Measurements from ENCODE around the gene PRM3. TPM values are rescaled to one million over a fixed set of nuclear protein-coding genes. Genes with fewer than 3 reads are reported as not detected.
A peak's percentile ranks its signal among the peaks of the same experiment; 100 is the strongest.

Gene PRM3
- total RNA-seq, 4 donors from 2014 or later = not detected

GRCh38 chr16:11239644-11240632 is 33.5 kb downstream of the PRM3 start:
- no peaks in the 10 kb centered on the region for H3K9me3 ChIP-seq
- no peaks in the 10 kb centered on the region for H3K27me3 ChIP-seq
- TF ChIP-seq EP300 (IDR thresholded peaks at IDR 0.05) = no peak
- TF ChIP-seq, protein P1, sequence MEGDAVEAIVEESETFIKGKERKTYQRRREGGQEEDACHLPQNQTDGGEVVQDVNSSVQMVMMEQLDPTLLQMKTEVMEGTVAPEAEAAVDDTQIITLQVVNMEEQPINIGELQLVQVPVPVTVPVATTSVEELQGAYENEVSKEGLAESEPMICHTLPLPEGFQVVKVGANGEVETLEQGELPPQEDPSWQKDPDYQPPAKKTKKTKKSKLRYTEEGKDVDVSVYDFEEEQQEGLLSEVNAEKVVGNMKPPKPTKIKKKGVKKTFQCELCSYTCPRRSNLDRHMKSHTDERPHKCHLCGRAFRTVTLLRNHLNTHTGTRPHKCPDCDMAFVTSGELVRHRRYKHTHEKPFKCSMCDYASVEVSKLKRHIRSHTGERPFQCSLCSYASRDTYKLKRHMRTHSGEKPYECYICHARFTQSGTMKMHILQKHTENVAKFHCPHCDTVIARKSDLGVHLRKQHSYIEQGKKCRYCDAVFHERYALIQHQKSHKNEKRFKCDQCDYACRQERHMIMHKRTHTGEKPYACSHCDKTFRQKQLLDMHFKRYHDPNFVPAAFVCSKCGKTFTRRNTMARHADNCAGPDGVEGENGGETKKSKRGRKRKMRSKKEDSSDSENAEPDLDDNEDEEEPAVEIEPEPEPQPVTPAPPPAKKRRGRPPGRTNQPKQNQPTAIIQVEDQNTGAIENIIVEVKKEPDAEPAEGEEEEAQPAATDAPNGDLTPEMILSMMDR (IDR thresholded peaks at IDR 0.05) = no peak
- TF ChIP-seq POLR2AphosphoS5 (IDR thresholded peaks at IDR 0.05) = no peak
- TF ChIP-seq POLR2A (IDR thresholded peaks at IDR 0.05) = no peak
- no peak for ATAC-seq
- H3K36me3 ChIP-seq = no peaks in the 10 kb centered on the region
- no peaks in the 10 kb centered on the region for H3K4me1 ChIP-seq
- no peak overlapping the region for H3K4me3 ChIP-seq
- 76 to 80% methylated on average over 4 to 6 of the region's 10 CpGs for WGBS, 2 donors (ENCODE audit: low coverage in 1 of 2)
- no peak overlapping the region for H3K27ac ChIP-seq

- WGBS, 2 donors (ENCODE audit: low coverage in 1 of 2) = 94 to 95% methylated on average over 3 to 13 of the region's 15 CpGs
- TF ChIP-seq, protein P1 (IDR thresholded peaks at IDR 0.05) = no peak
- TF ChIP-seq EP300 (IDR thresholded peaks at IDR 0.05) (no peak), POLR2A (IDR thresholded peaks at IDR 0.05) (no peak), POLR2AphosphoS5 (IDR thresholded peaks at IDR 0.05) (no peak)
Observed at GRCh38 chr16:11238272-11239202, 34.9 kb downstream of the PRM3 start.

GRCh38 chr16:11236461-11237254 is 36.8 kb downstream of the PRM3 start:
- no peaks in the 10 kb centered on the region for H3K9me3 ChIP-seq
- no peaks in the 10 kb centered on the region for H3K27me3 ChIP-seq
- no peak overlapping the region for H3K4me3 ChIP-seq
- peaks cover 0 to 9% (median 0%) of the 10 kb centered on the region in 3 donors for H3K4me1 ChIP-seq
- peak; percentile 32 for ATAC-seq
- WGBS, 2 donors (ENCODE audit: low coverage in 1 of 2) = 88 to 100% methylated on average over 1 to 3 of the region's 10 CpGs
- no peaks in the 10 kb centered on the region for H3K36me3 ChIP-seq
- TF ChIP-seq, protein P1 (IDR thresholded peaks at IDR 0.05) = no peak
- no peak for TF ChIP-seq POLR2AphosphoS5 (IDR thresholded peaks at IDR 0.05)
- TF ChIP-seq POLR2A (IDR thresholded peaks at IDR 0.05) = no peak
- no peak for TF ChIP-seq EP300 (IDR thresholded peaks at IDR 0.05)
- no peak overlapping the region for H3K27ac ChIP-seq

More at GRCh38 chr16:11238272-11239202, 34.9 kb downstream of the PRM3 start:
- H3K4me1 ChIP-seq = no peaks in the 10 kb centered on the region
- no peak for ATAC-seq
- no peak overlapping the region for H3K27ac ChIP-seq
- H3K4me3 ChIP-seq = no peak overlapping the region
- H3K9me3 ChIP-seq = no peaks in the 10 kb centered on the region
- H3K36me3 ChIP-seq = no peaks in the 10 kb centered on the region
- H3K27me3 ChIP-seq = no peaks in the 10 kb centered on the region

GRCh38 chr16:11235703-11235991 is 37.8 kb downstream of the PRM3 start:
- Histone ChIP-seq H3K4me1 (peaks cover 0 to 9% (median 0%) of the 10 kb centered on the region in 3 donors), H3K36me3 (no peaks in the 10 kb centered on the region), H3K27me3 (no peaks in the 10 kb centered on the region), H3K9me3 (no peaks in the 10 kb centered on the region), H3K27ac (no peak overlapping the region), H3K4me3 (no peak overlapping the region)
- WGBS, 2 donors (ENCODE audit: low coverage in 1 of 2) = 88% methylated on average over 4 of the region's 5 CpGs; no CpG with 5 or more reads in 1 of the 2 donors
- ATAC-seq = no peak
- no peak for TF ChIP-seq POLR2AphosphoS5 (IDR thresholded peaks at IDR 0.05)
- TF ChIP-seq POLR2A (IDR thresholded peaks at IDR 0.05) = no peak
- no peak for TF ChIP-seq EP300 (IDR thresholded peaks at IDR 0.05)
- TF ChIP-seq, protein P1 (IDR thresholded peaks at IDR 0.05) = no peak

Data from gastroesophageal sphincter (tissue), 4 donors.